Vagina (tissue), 2 donors: ENCODE results near the gene LDLR. TPM values are rescaled to one million over a fixed set of nuclear protein-coding genes. Genes with fewer than 3 reads are reported as not detected.

Experiments used
- DNase-seq, 2 donors: peaks; one replicate each; pipeline ENCODE4 v3.0.0-alpha.2; 2017; ENCODE audit errors: extremely low spot score in 2 of 2
- H3K27ac ChIP-seq: fragments of 200-600 bp; sonication (generic); one replicate; pipeline ENCODE4 v1.5.1; 2019
- H3K27me3 ChIP-seq: fragments of 200-600 bp; sonication (generic); one replicate; pipeline ENCODE4 v1.5.1; 2019
- H3K36me3 ChIP-seq, 2 donors: fragments of 200-600 bp; sonication (generic); one replicate each; pipeline ENCODE4 v1.5.1; 2017 to 2019
- H3K4me1 ChIP-seq: fragments of 200-600 bp; sonication (generic); one replicate; pipeline ENCODE4 v1.5.1; 2019
- H3K4me3 ChIP-seq, 2 donors: fragments of 200-600 bp; sonication (generic); 1 replicate in 1 of 2; 2 replicates in 1 of 2; pipeline ENCODE4 v1.5.1; 2016 to 2019
- H3K9me3 ChIP-seq: fragments of 200-600 bp; sonication (generic); one replicate; pipeline ENCODE4 v1.5.1; 2019
- POLR2A ChIP-seq, 2 donors: fragments of 450-650 bp; IDR thresholded peaks; one replicate each; pipeline ENCODE4 v1.6.1; 2017; ENCODE audit warnings: antibody characterized with exemption in 2 of 2, mild to moderate bottlenecking in 2 of 2, moderate library complexity in 2 of 2
- POLR2AphosphoS5 ChIP-seq, 2 donors: sonication (generic); formaldehyde crosslinking; IDR thresholded peaks; one replicate each; pipeline ENCODE4 v1.9.0; 2017; ENCODE audit warnings: antibody characterized with exemption in 2 of 2, mild to moderate bottlenecking in 2 of 2, low read depth in 1 of 2; ENCODE audit not compliant: insufficient read depth in 1 of 2
- intact Hi-C: fragments of 100-400 bp; cut with DNase I; formaldehyde crosslinking; loops from one replicate; pipeline ENCODE4 v1.15.1; 2023
- total RNA-seq: library from RNA; depleted of rRNA; stranded (reverse); fragments of >200 nt; gene quantifications from one replicate; pipeline ENCODE4 v1.2.3, GENCODE V29; 2016
- TF ChIP-seq, protein P1 (sequence below), 3 experiments: fragments of 450-650 bp in 2 of 3; fragments of 200-600 bp in 1 of 3; sonication (generic) in 1 of 3; IDR thresholded peaks; one replicate each; pipeline ENCODE4 v1.5.1; 2017 to 2019; ENCODE audit warnings: antibody characterized with exemption in 3 of 3, mild to moderate bottlenecking in 2 of 3, moderate library complexity in 2 of 3

Gene LDLR
- total RNA-seq, 1 donor from 2014 or later = 135 TPM

DNA sequence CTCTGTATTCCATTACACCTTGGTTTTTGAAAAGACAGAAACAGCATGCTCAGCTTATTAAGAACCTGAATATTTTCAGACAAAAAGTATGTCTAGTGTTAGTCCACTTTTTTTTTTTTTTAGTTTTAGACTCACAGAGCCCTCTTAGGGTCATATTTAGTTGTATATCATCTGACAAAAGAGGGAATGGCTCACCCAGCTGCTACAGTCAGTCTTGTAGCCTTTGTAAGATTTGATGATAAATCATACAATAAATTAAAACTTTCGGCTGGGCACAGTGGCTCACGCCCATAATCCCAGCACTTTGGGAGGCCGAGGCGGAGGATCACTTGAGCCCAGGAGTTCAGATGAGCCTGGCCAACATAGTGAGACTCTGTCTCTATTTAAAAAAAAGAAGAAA is 43.7 kb upstream of the LDLR start:
- TF ChIP-seq, protein P1, sequence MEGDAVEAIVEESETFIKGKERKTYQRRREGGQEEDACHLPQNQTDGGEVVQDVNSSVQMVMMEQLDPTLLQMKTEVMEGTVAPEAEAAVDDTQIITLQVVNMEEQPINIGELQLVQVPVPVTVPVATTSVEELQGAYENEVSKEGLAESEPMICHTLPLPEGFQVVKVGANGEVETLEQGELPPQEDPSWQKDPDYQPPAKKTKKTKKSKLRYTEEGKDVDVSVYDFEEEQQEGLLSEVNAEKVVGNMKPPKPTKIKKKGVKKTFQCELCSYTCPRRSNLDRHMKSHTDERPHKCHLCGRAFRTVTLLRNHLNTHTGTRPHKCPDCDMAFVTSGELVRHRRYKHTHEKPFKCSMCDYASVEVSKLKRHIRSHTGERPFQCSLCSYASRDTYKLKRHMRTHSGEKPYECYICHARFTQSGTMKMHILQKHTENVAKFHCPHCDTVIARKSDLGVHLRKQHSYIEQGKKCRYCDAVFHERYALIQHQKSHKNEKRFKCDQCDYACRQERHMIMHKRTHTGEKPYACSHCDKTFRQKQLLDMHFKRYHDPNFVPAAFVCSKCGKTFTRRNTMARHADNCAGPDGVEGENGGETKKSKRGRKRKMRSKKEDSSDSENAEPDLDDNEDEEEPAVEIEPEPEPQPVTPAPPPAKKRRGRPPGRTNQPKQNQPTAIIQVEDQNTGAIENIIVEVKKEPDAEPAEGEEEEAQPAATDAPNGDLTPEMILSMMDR (IDR thresholded peaks at IDR 0.05) = no peak
- TF ChIP-seq POLR2AphosphoS5 (IDR thresholded peaks at IDR 0.05; ENCODE audit: insufficient read depth in 1 of 2, low read depth in 1 of 2) = no peak
- TF ChIP-seq POLR2A (IDR thresholded peaks at IDR 0.05) = no peak
- H3K27ac ChIP-seq = no peak overlapping the region
- no peak overlapping the region for H3K4me3 ChIP-seq
- intact Hi-C loops = no loop called here
- H3K27me3 ChIP-seq = no peaks in the 10 kb centered on the region
- no peaks in the 10 kb centered on the region for H3K4me1 ChIP-seq
- no peak for DNase-seq
- peaks cover 0 to 18% of the 10 kb centered on the region in 2 donors for H3K36me3 ChIP-seq
- no peaks in the 10 kb centered on the region for H3K9me3 ChIP-seq

DNA sequence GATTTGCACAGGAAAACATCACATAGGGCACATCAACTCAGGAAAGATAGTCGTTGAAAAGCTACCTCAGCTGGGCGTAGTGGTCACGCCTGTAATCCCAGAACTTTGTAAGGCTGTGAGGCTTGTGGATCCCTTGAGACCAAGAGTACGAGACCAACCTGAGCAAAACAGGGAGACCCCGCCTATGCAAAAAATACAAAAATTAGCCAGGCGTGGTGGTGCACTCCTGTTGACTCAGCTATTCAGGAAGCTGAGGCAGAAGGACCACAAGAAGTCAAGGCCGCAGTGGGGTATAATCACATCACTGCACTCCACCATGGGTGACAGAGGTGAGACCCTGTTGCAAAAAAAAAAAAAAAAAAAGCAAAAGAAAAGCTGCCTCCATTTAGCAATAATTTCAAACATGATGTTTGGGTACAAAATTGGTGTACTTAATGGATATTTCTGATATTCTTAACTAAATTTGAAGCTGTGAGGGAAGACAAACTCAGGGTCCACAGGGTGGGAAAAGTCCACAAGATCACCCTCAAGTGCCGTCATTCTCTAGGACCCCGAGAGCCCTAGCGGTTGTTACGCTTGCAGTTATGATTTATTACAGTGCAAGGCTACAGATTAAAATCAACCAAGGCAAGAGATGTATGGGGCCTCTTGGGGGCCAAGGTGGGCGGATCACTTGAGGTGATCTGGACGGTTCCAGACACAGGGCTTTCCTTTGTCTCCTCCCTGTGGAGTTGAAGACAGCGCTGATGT is 42.5 kb upstream of the LDLR start:
- DNase-seq = no peak
- intact Hi-C loops = no loop called here
- TF ChIP-seq POLR2A (IDR thresholded peaks at IDR 0.05) (no peak), POLR2AphosphoS5 (IDR thresholded peaks at IDR 0.05; ENCODE audit: insufficient read depth in 1 of 2, low read depth in 1 of 2) (no peak)
- TF ChIP-seq, protein P1 (IDR thresholded peaks at IDR 0.05) = no peak
- no peak overlapping the region for H3K27ac ChIP-seq
- no peak overlapping the region for H3K4me3 ChIP-seq
- H3K9me3 ChIP-seq = no peaks in the 10 kb centered on the region
- H3K36me3 ChIP-seq = peaks cover 0 to 6% of the 10 kb centered on the region in 2 donors
- H3K27me3 ChIP-seq = no peaks in the 10 kb centered on the region
- H3K4me1 ChIP-seq = no peaks in the 10 kb centered on the region

DNA sequence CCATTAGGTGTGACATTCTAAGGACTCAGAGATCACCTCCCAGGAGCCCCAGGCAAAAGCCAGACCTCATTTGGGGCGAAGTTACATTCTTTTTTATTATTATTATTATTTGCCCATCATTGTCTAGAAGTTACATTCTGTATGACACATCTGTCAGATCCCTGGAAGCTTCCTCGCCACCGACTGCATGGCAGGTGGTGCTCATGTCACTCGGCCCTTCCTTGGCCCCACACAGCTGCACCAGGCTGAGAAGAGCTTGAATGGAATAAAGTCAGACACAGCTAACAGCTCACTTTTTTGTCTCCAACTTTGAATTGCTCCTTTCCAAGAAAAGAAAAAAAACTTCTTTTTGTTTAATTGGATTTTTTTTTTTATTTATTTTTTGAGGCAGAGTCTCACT is 41.4 kb upstream of the LDLR start:
- no peaks in the 10 kb centered on the region for H3K9me3 ChIP-seq
- no peaks in the 10 kb centered on the region for H3K4me1 ChIP-seq
- no peaks in the 10 kb centered on the region for H3K27me3 ChIP-seq
- intact Hi-C loops = no loop called here
- no peak for DNase-seq
- no peak overlapping the region for H3K27ac ChIP-seq
- peaks cover 0 to 4% of the 10 kb centered on the region in 2 donors for H3K36me3 ChIP-seq
- no peak overlapping the region for H3K4me3 ChIP-seq
- TF ChIP-seq, protein P1 (IDR thresholded peaks at IDR 0.05) = no peak
- TF ChIP-seq POLR2A (IDR thresholded peaks at IDR 0.05) (no peak), POLR2AphosphoS5 (IDR thresholded peaks at IDR 0.05; ENCODE audit: insufficient read depth in 1 of 2, low read depth in 1 of 2) (no peak)

DNA sequence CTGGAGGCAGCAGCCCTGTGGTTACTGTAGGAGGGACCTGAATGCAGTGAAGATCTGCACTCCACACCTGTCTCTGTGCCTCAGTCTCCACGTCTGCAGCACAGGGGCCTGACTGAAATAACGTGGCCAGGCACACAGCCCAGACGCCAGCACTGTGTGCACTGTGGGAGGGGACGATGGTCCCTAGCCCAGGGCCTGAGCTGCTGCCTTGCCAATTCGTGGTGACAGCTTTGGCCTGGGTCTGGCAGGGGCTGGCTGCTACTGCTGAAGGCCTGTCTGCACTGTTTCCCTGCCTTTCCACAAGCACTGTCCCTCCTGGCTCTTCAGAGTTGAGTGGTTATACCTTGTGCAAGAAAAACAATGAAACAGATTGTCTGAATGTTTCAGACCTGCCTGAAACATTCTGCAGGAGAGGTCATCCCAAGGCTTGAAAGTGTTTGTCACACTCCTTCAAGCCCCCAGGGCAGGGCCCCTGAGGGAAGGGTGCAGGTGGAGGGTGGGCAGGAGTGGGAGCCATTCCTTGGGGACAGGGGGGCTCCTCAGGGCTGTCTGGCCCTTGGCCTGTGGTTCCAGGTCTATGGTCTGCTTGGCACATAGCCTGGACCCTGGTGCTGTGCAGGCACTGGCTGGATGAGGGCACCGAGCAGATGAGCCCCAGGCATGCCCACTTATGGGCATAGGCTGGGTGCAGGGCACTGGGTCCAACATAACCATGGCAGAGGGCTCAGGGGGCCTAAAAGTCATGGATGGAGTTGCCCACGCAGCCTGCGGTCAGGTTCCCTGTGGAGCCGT is 38.7 kb upstream of the LDLR start:
- H3K27me3 ChIP-seq = no peaks in the 10 kb centered on the region
- DNase-seq = no peak
- intact Hi-C loops = no loop called here
- no peak overlapping the region for H3K4me3 ChIP-seq
- H3K9me3 ChIP-seq = no peaks in the 10 kb centered on the region
- peaks cover 0 to 4% of the 10 kb centered on the region in 2 donors for H3K36me3 ChIP-seq
- H3K27ac ChIP-seq = no peak overlapping the region
- TF ChIP-seq POLR2A (IDR thresholded peaks at IDR 0.05) (no peak), POLR2AphosphoS5 (IDR thresholded peaks at IDR 0.05; ENCODE audit: insufficient read depth in 1 of 2, low read depth in 1 of 2) (no peak)
- TF ChIP-seq, protein P1 (IDR thresholded peaks at IDR 0.05) = no peak
- H3K4me1 ChIP-seq = no peaks in the 10 kb centered on the region

DNA sequence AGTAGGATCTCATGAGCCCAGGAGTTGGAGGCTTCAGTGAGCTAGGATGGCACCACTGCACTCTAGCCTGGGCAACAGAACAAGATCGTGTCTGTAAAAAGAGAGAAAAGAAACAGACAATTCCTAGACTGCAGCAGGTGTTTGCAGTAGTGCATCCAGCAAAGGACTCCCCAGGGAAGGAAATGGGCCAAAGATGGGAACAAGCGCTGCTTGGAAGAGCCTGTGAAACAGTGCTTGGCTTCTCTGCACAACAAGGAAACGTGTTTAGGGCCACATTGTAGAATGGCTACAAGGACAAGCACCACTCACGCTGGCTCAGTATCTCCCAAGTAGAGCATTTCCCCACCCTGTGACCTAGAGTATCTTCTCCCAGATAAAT is 35.5 kb upstream of the LDLR start:
- Histone ChIP-seq H3K27ac (no peak overlapping the region), H3K4me3 (no peak overlapping the region), H3K4me1 (no peaks in the 10 kb centered on the region), H3K9me3 (no peaks in the 10 kb centered on the region), H3K27me3 (no peaks in the 10 kb centered on the region), H3K36me3 (peaks cover 0 to 10% of the 10 kb centered on the region in 2 donors)
- intact Hi-C loops = no loop called here
- TF ChIP-seq, protein P1 (IDR thresholded peaks at IDR 0.05) = no peak
- TF ChIP-seq POLR2AphosphoS5 (IDR thresholded peaks at IDR 0.05; ENCODE audit: insufficient read depth in 1 of 2, low read depth in 1 of 2) = no peak
- TF ChIP-seq POLR2A (IDR thresholded peaks at IDR 0.05) = no peak
- no peak for DNase-seq
